Endothelial cell of umbilical vein (primary cell): ENCODE data around the gene C17orf100. TPM values are rescaled to one million over a fixed set of nuclear protein-coding genes. Genes with fewer than 3 reads are reported as not detected.

ENCODE experiments used
- BruUV-seq: library from RNA; stranded (reverse); fragments of 400-500 nt; replicated peaks from 2 replicates; lab custom pipeline; 2021; lab: Mats Ljungman, UMichigan
- CTCF ChIA-PET: fragments of 300-600, 350-600 bp; sonication (Branson Sonifier 250); formaldehyde crosslinking; loops from one replicate; lab custom pipeline; 2021; ENCODE audit warnings: antibody characterized with exemption, inconsistent platforms; lab: Charles Lee
- POLR2A ChIA-PET: fragments of 300-600, 350-600 bp; sonication (Branson Sonifier 250); formaldehyde crosslinking; loops from one replicate; lab custom pipeline; 2021; ENCODE audit warnings: antibody characterized with exemption, inconsistent platforms; lab: Charles Lee
- DNase-seq: peaks from one replicate; pipeline ENCODE4 v3.0.0-alpha.2; 2011; ENCODE audit warnings: low read depth, low spot score
- FAIRE-seq: peaks from 2 replicates; lab custom pipeline; 2011; peaks lifted over from hg19 to GRCh38; lab: Jason Lieb, UNC
- H2AFZ ChIP-seq: 2 replicates; pipeline ENCODE4 v1.6.0; 2012; ENCODE audit warnings: low read depth, low read length, control low read depth, inconsistent platforms
- H3K27ac ChIP-seq: 2 replicates; pipeline ENCODE4 v1.5.1; 2011; ENCODE audit warnings: low read depth, mild to moderate bottlenecking, control low read depth, low read length, moderate library complexity; ENCODE audit not compliant: insufficient read depth
- H3K27me3 ChIP-seq, 2 experiments: 2 replicates each; pipeline versions ENCODE4 v1.6.0 to v1.6.1; 2011; ENCODE audit warnings: low read length in 2 of 2, mixed read lengths in 1 of 2; ENCODE audit not compliant: control insufficient read depth in 2 of 2, insufficient read depth in 2 of 2
- H3K36me3 ChIP-seq, 2 experiments: 2 replicates in 1 of 2; 3 replicates in 1 of 2; pipeline ENCODE4 v1.5.1; 2011; ENCODE audit warnings: low read length in 2 of 2, mild to moderate bottlenecking in 1 of 2, moderate library complexity in 1 of 2; ENCODE audit not compliant: control insufficient read depth in 2 of 2, insufficient read depth in 2 of 2; ENCODE audit errors: extremely low read depth in 1 of 2
- H3K4me1 ChIP-seq: 3 replicates; pipeline ENCODE4 v1.5.1; 2011; ENCODE audit warnings: mild to moderate bottlenecking, low read length; ENCODE audit not compliant: control insufficient read depth, insufficient read depth; ENCODE audit errors: extremely low read depth
- H3K4me2 ChIP-seq: 2 replicates; pipeline ENCODE4 v1.6.1; 2011; ENCODE audit warnings: low read length, control low read depth, mixed read lengths; ENCODE audit not compliant: insufficient read depth
- H3K4me3 ChIP-seq, 3 experiments: fragments of 200-600 bp in 1 of 3; sonication (generic), shearing (Covaris generic) in 1 of 3; replicated peaks in 1 of 3; 2 replicates each; pipeline ENCODE4 v1.5.1; 2011 to 2016; ENCODE audit warnings: control low read depth in 3 of 3, low read length in 3 of 3, mild to moderate bottlenecking in 2 of 3, inconsistent platforms in 1 of 3, low read depth in 1 of 3, moderate library complexity in 1 of 3; ENCODE audit not compliant: insufficient read depth in 1 of 3
- H3K79me2 ChIP-seq: 2 replicates; pipeline ENCODE4 v1.6.0; 2012; ENCODE audit warnings: low read length, inconsistent platforms; ENCODE audit not compliant: control insufficient read depth, insufficient read depth
- H3K9ac ChIP-seq: replicated peaks from 2 replicates; pipeline ENCODE3; 2011; ENCODE audit warnings: low read length, control low read depth; ENCODE audit not compliant: insufficient read depth; ENCODE audit errors: extremely low read depth
- H3K9me1 ChIP-seq: replicated peaks from 3 replicates; pipeline ENCODE4 v1.6.0; 2011; ENCODE audit warnings: mild to moderate bottlenecking, low read length; ENCODE audit not compliant: control insufficient read depth, insufficient read depth; ENCODE audit errors: extremely low read depth
- H3K9me3 ChIP-seq: replicated peaks from 2 replicates; pipeline ENCODE4 v1.5.1; 2012; ENCODE audit warnings: low read length, inconsistent platforms; ENCODE audit not compliant: control insufficient read depth, insufficient read depth
- H4K20me1 ChIP-seq: replicated peaks from 2 replicates; pipeline ENCODE3; 2011; ENCODE audit warnings: mild to moderate bottlenecking, low read length; ENCODE audit not compliant: control insufficient read depth, insufficient read depth; ENCODE audit errors: extremely low read depth
- CTCF ChIP-seq, 2 donors: IDR thresholded peaks; 1 replicate in 1 of 2; 2 replicates in 1 of 2; pipeline ENCODE4 v1.5.1; 2011; ENCODE audit warnings: low read length in 2 of 2, mild to moderate bottlenecking in 2 of 2, moderate library complexity in 2 of 2, control low read depth in 1 of 2, inconsistent platforms in 1 of 2, low read depth in 1 of 2; ENCODE audit not compliant: insufficient read depth in 1 of 2; ENCODE audit errors: extremely low read depth in 1 of 2
- EZH2 ChIP-seq: IDR thresholded peaks from 2 replicates; pipeline ENCODE4 v1.6.1; 2012; ENCODE audit warnings: borderline replicate concordance, low read depth, mild to moderate bottlenecking, moderate library complexity, low read length, inconsistent platforms; ENCODE audit not compliant: severe bottlenecking
- FOS ChIP-seq: IDR thresholded peaks from 2 replicates; pipeline ENCODE4 v1.6.1; 2011; ENCODE audit warnings: mild to moderate bottlenecking, low read length, moderate library complexity, borderline replicate concordance; ENCODE audit not compliant: insufficient read depth
- GATA2 ChIP-seq: IDR thresholded peaks from 2 replicates; pipeline ENCODE4 v1.7.0; 2011; ENCODE audit warnings: low read depth, mild to moderate bottlenecking, moderate library complexity, mixed read lengths, low read length; ENCODE audit not compliant: insufficient read length, insufficient read depth
- JUN ChIP-seq: IDR thresholded peaks from 2 replicates; pipeline ENCODE4 v1.6.1; 2011; ENCODE audit warnings: borderline replicate concordance, low read depth; ENCODE audit not compliant: insufficient read length, insufficient read depth
- MYC ChIP-seq: IDR thresholded peaks from one replicate; pipeline ENCODE4 v1.6.1; 2011; ENCODE audit warnings: mild to moderate bottlenecking, low read depth, low read length
- POLR2A ChIP-seq: IDR thresholded peaks from 2 replicates; pipeline ENCODE4 v1.6.1; 2012; ENCODE audit warnings: low read depth, mild to moderate bottlenecking, control low read depth, low read length
- POLR2AphosphoS5 ChIP-seq: IDR thresholded peaks from 2 replicates; pipeline ENCODE4 v1.6.1; 2012; ENCODE audit warnings: low read depth, mild to moderate bottlenecking, control low read depth, low read length, moderate library complexity; ENCODE audit not compliant: insufficient read depth
- dilution Hi-C: fragments of 300-500 bp; cut with MboI; formaldehyde crosslinking; loops from one replicate; pipeline ENCODE4 v1.15.0; 2019; ENCODE audit warnings: low sequenced_read_pairs; ENCODE audit not compliant: extremely low pct_ligation_motif_present
- intact Hi-C: fragments of 100-400 bp; cut with micrococcal nuclease; formaldehyde crosslinking; loops from one replicate; pipeline ENCODE4 v1.10.0; 2022
- polyA plus RNA-seq, 4 experiments: library from polyadenylated mRNA; depleted of rRNA in 3 of 4; stranded (reverse) in 3 of 4; unstranded in 1 of 4; fragments of >200 nt; gene quantifications; 2 replicates each; pipeline versions ENCODE4 v1.2.1 to v1.2.3, GENCODE V29; 2011 to 2012; ENCODE audit warnings: missing spikeins in 1 of 4
- total RNA-seq: library from RNA; stranded (reverse); gene quantifications from 2 replicates; pipeline ENCODE4 v1.2.3, GENCODE V29; 2021
- TF ChIP-seq, protein P1 (sequence below): IDR thresholded peaks from 2 replicates; pipeline ENCODE4 v1.6.1; 2011; ENCODE audit not compliant: insufficient read depth, insufficient read length

The C17orf100 gene
- total and polyA plus RNA-seq, 2 donors (not counting 3 experiments of a cell fraction or from before 2014, with no cell fraction given): 0.99 to 1.4 TPM

DNA sequence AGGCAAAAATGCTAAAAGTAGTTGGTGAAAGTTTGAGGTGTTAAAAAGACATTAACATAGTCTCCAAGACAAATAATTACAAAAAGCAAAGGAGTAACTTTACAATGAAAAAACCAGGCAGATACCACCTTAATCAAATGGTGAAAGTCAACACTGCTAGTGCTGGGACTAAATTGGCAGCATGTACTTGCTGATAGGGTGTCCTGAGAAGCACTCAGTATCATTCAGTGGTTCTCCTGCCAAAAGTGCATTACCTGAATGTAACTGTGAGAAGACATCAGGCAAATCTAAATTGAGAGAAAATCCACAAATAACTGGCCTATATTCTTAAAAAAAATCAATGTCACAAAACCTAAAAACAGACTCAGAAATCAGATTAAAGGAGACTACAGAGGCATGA, 19.0 kb upstream of the C17orf100 start:
- Histone ChIP-seq H3K4me1 (peaks cover 2% of the 10 kb centered on the region), H3K4me2 (no peak overlapping the region), H2AFZ (no peak overlapping the region), H3K9ac (no peak overlapping the region), H3K36me3 (peaks cover 3 to 12% of the 10 kb centered on the region in 2 experiments), H3K79me2 (peaks cover 2% of the 10 kb centered on the region), H3K4me3 (no peak overlapping the region), H3K9me3 (no peaks in the 10 kb centered on the region), H3K27me3 (no peaks in the 10 kb centered on the region), H4K20me1 (no peaks in the 10 kb centered on the region), H3K9me1 (no peaks in the 10 kb centered on the region), H3K27ac (no peak overlapping the region)
- ChIA-PET POLR2A (no interaction called here), CTCF (no interaction called here)
- no TSS peak for BruUV-seq
- dilution Hi-C loops: no loop called here
- TF ChIP-seq GATA2 (no peak), FOS (no peak), POLR2A (no peak), EZH2 (no peak), CTCF (IDR thresholded peaks at IDR 0.05; ENCODE audit: extremely low read depth in 1 of 2, insufficient read depth in 1 of 2, low read depth in 1 of 2, low read length in 2 of 2) (no peak), POLR2AphosphoS5 (no peak), MYC (no peak), JUN (no peak)
- TF ChIP-seq, protein P1, sequence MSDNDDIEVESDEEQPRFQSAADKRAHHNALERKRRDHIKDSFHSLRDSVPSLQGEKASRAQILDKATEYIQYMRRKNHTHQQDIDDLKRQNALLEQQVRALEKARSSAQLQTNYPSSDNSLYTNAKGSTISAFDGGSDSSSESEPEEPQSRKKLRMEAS: no peak
- intact Hi-C loops: no loop called here
- FAIRE-seq (no peak), DNase-seq (no peak)
